Caco-2 (cell line): Measurements from ENCODE around the gene ZNF701. TPM values are rescaled to one million over a fixed set of nuclear protein-coding genes. Genes with fewer than 3 reads are reported as not detected.
"Not testable (repeated sequence)": the region's sequence is repeated elsewhere in the genome, so short reads cannot be mapped to it uniquely, and the experiment has no call there.

Source experiments
- BruUV-seq: library from RNA; stranded (reverse); fragments of 400-500 nt; replicated peaks from 2 replicates; lab custom pipeline; 2021; lab: Mats Ljungman, UMichigan
- CTCF ChIA-PET: fragments of 300-600 bp; sonication (Branson Sonifier 250); formaldehyde crosslinking; loops from one replicate; lab custom pipeline; 2022; ENCODE audit warnings: antibody characterized with exemption; lab: Charles Lee
- POLR2A ChIA-PET: fragments of 300-600 bp; sonication (Branson Sonifier 250); formaldehyde crosslinking; loops from one replicate; lab custom pipeline; 2022; ENCODE audit warnings: antibody characterized with exemption; lab: Charles Lee
- DNase-seq, 2 experiments: peaks; one replicate each; pipeline versions ENCODE4 v3.0.0 to v3.0.0-alpha.2; 2020 to 2022
- H3K27me3 ChIP-seq: replicated peaks from 2 replicates; pipeline ENCODE4 v1.6.0; 2011; ENCODE audit warnings: low read length; ENCODE audit not compliant: control insufficient read depth, insufficient read depth
- H3K36me3 ChIP-seq: 2 replicates; pipeline ENCODE4 v1.5.1; 2011; ENCODE audit warnings: low read length; ENCODE audit not compliant: control insufficient read depth, insufficient read depth
- H3K4me1 ChIP-seq: fragments of 250-450 bp; sonication (Bioruptor Pico); 2 replicates; pipeline ENCODE4 v1.5.1; 2020; ENCODE audit warnings: mild to moderate bottlenecking
- H3K4me3 ChIP-seq: 2 replicates; pipeline ENCODE4 v1.5.1; 2011; ENCODE audit warnings: low read depth, mild to moderate bottlenecking, control low read depth, low read length
- H3K9me3 ChIP-seq: fragments of 250-450 bp; sonication (Bioruptor Pico); 2 replicates; pipeline ENCODE4 v1.5.1; 2020; ENCODE audit warnings: mild to moderate bottlenecking, moderate library complexity
- H3K27ac Mint-ChIP-seq: one replicate; pipeline ENCODE4 v1.8.0; 2022; ENCODE audit warnings: mixed read lengths; ENCODE audit not compliant: unreplicated experiment
- H3K27me3 Mint-ChIP-seq: one replicate; pipeline ENCODE4 v1.8.0; 2022; ENCODE audit warnings: mixed read lengths; ENCODE audit not compliant: insufficient read depth, unreplicated experiment
- H3K36me3 Mint-ChIP-seq: one replicate; pipeline ENCODE4 v1.8.0; 2022; ENCODE audit warnings: mild to moderate bottlenecking, mixed read lengths; ENCODE audit not compliant: insufficient read depth, unreplicated experiment
- H3K4me1 Mint-ChIP-seq: one replicate; pipeline ENCODE4 v1.8.0; 2022; ENCODE audit warnings: low read depth, mixed read lengths; ENCODE audit not compliant: unreplicated experiment
- H3K4me3 Mint-ChIP-seq: one replicate; pipeline ENCODE4 v1.8.0; 2022; ENCODE audit warnings: mild to moderate bottlenecking, moderate library complexity, mixed read lengths; ENCODE audit not compliant: unreplicated experiment
- H3K9me3 Mint-ChIP-seq: one replicate; pipeline ENCODE4 v1.8.0; 2022; ENCODE audit warnings: mixed read lengths; ENCODE audit not compliant: unreplicated experiment
- CTCF ChIP-seq, 2 experiments: fragments of 200-600 bp in 1 of 2; IDR thresholded peaks; 1 replicate in 1 of 2; 2 replicates in 1 of 2; pipeline versions ENCODE4 v1.5.1 to v1.8.0; 2011 to 2022; ENCODE audit warnings: antibody characterized with exemption in 1 of 2, control low read depth in 1 of 2, inconsistent platforms in 1 of 2, low read depth in 1 of 2, low read length in 1 of 2, mild to moderate bottlenecking in 1 of 2, moderate library complexity in 1 of 2; ENCODE audit not compliant: insufficient read depth in 1 of 2, severe bottlenecking in 1 of 2, unreplicated experiment in 1 of 2
- intact Hi-C: fragments of 100-400 bp; cut with micrococcal nuclease; formaldehyde crosslinking; loops from one replicate; pipeline ENCODE4 v1.10.0; 2022; ENCODE audit not compliant: unreplicated experiment
- total RNA-seq: library from RNA; stranded (reverse); gene quantifications from 2 replicates; pipeline ENCODE4 v1.2.3, GENCODE V29; 2022

The ZNF701 gene
- total RNA-seq, 1 experiment from 2014 or later, result 19.6 TPM

- H3K36me3 Mint-ChIP-seq, result peaks cover 77% of the 10 kb centered on the region
- no peak for TF ChIP-seq CTCF (IDR thresholded peaks at IDR 0.05; ENCODE audit: insufficient read depth in 1 of 2, low read depth in 1 of 2, low read length in 1 of 2, severe bottlenecking in 1 of 2, unreplicated experiment in 1 of 2)
- no peaks in the 10 kb centered on the region for H3K9me3 Mint-ChIP-seq
- no peak overlapping the region for H3K27ac Mint-ChIP-seq
- no peaks in the 10 kb centered on the region; the same call in 1 of the 2 replicates for H3K9me3 ChIP-seq
- H3K27me3 ChIP-seq, result no peaks in the 10 kb centered on the region
- no peaks in the 10 kb centered on the region for H3K27me3 Mint-ChIP-seq
- peaks cover 4% of the 10 kb centered on the region for H3K36me3 ChIP-seq
- no peaks in the 10 kb centered on the region for H3K4me1 Mint-ChIP-seq
- H3K4me3 ChIP-seq, result no peak overlapping the region
- no peak overlapping the region for H3K4me3 Mint-ChIP-seq
- no TSS peak for BruUV-seq
- CTCF ChIA-PET, result no interaction called here
- POLR2A ChIA-PET, result no interaction called here
- no peaks in the 10 kb centered on the region for H3K4me1 ChIP-seq
- intact Hi-C loops, result no loop called here
- DNase-seq, result no peak
Observed at GRCh38 chr19:52542984-52543664, 27.0 kb upstream of the ZNF701 start.

GRCh38 chr19:52554216-52554971 lies 15.7 kb upstream of the ZNF701 start:
- Histone ChIP-seq H3K27me3 (no peaks in the 10 kb centered on the region), H3K9me3 (peaks cover 22% of the 10 kb centered on the region), H3K4me1 (no peaks in the 10 kb centered on the region), H3K36me3 (peaks cover 6% of the 10 kb centered on the region), H3K4me3 (no peak overlapping the region)
- Mint-ChIP-seq H3K9me3 (peaks cover 31% of the 10 kb centered on the region), H3K4me3 (no peak overlapping the region), H3K4me1 (no peaks in the 10 kb centered on the region), H3K36me3 (peaks cover 89% of the 10 kb centered on the region), H3K27ac (no peak overlapping the region), H3K27me3 (no peaks in the 10 kb centered on the region)
- POLR2A ChIA-PET, result no interaction called here
- no TSS peak for BruUV-seq
- CTCF ChIA-PET, result no interaction called here
- TF ChIP-seq CTCF (IDR thresholded peaks at IDR 0.05; ENCODE audit: insufficient read depth in 1 of 2, low read depth in 1 of 2, low read length in 1 of 2, severe bottlenecking in 1 of 2, unreplicated experiment in 1 of 2), result no peak
- DNase-seq, result no peak
- intact Hi-C loops, result no loop called here

GRCh38 chr19:52557231-52557995 lies 12.7 kb upstream of the ZNF701 start:
- peaks cover 22% of the 10 kb centered on the region for H3K9me3 ChIP-seq
- ChIA-PET POLR2A (no interaction called here), CTCF (no interaction called here)
- no peaks in the 10 kb centered on the region for H3K4me1 ChIP-seq
- BruUV-seq, result no TSS peak
- Mint-ChIP-seq H3K36me3 (peaks cover 81% of the 10 kb centered on the region), H3K4me3 (no peak overlapping the region), H3K4me1 (no peaks in the 10 kb centered on the region), H3K9me3 (peaks cover 24% of the 10 kb centered on the region), H3K27ac (no peak overlapping the region), H3K27me3 (no peaks in the 10 kb centered on the region)
- no peak overlapping the region for H3K4me3 ChIP-seq
- DNase-seq, result no peak
- peaks cover 8% of the 10 kb centered on the region for H3K36me3 ChIP-seq
- no peak for TF ChIP-seq CTCF (IDR thresholded peaks at IDR 0.05; ENCODE audit: insufficient read depth in 1 of 2, low read depth in 1 of 2, low read length in 1 of 2, severe bottlenecking in 1 of 2, unreplicated experiment in 1 of 2)
- intact Hi-C loops, result no loop called here
- H3K27me3 ChIP-seq, result no peaks in the 10 kb centered on the region

- H3K36me3 Mint-ChIP-seq, result peaks cover 83% of the 10 kb centered on the region
- H3K9me3 ChIP-seq, result peaks cover 29% of the 10 kb centered on the region
- H3K4me3 ChIP-seq, DNase-seq, intact Hi-C loops, H3K27me3 ChIP-seq, H3K36me3 ChIP-seq, H3K27ac Mint-ChIP-seq, BruUV-seq, H3K4me1 ChIP-seq, H3K4me3 Mint-ChIP-seq, CTCF ChIA-PET, POLR2A ChIA-PET, H3K4me1 Mint-ChIP-seq, H3K27me3 Mint-ChIP-seq: not testable (repeated sequence)
- peaks cover 18% of the 10 kb centered on the region for H3K9me3 Mint-ChIP-seq
Observed at GRCh38 chr19:52558732-52559445, 11.2 kb upstream of the ZNF701 start.
